Measurements from ENCODE around the gene CEACAM21. TPM values are rescaled to one million over a fixed set of nuclear protein-coding genes. Genes with fewer than 3 reads are reported as not detected.

The CEACAM21 gene
- total RNA-seq, 1 experiment from 2014 or later: 0.25 TPM

DNA sequence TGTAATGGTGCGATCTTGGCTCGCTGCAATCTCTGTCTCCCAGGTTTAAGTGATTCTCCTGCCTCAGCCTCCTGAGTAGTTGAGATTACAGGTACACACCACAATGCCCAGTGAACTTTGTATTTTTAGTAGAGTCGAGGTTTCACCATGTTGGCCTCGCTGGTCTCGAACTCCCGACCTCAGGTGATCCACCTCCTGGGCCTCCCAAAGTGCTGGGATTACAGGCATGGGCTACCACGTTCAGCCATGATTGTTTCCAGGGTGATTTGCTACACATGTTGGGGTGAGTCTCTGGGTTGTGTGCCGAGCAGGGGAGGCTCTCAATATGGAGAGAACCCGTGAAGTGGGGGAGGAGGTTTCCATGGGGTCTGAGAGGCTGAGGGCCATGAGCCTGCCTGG is 24.8 kb upstream of the CEACAM21 start:
- ATAC-seq (no peak), DNase-seq (ENCODE audit: low read depth, low spot score) (no peak)
- Histone ChIP-seq H3K4me1 (ENCODE audit: control insufficient read depth in 1 of 2, insufficient read depth in 2 of 2, low read length in 2 of 2) (no peaks in the 10 kb centered on the region), H3K4me2 (ENCODE audit: low read length) (no peak overlapping the region), H3K9me2 (ENCODE audit: insufficient read depth) (no peaks in the 10 kb centered on the region), H3K79me2 (ENCODE audit: insufficient read depth, low read length) (no peaks in the 10 kb centered on the region), H3K27ac (ENCODE audit: low read depth, low read length) (no peak overlapping the region), H4K20me1 (ENCODE audit: insufficient read depth) (no peaks in the 10 kb centered on the region), H3K36me3 (ENCODE audit: control insufficient read depth in 1 of 2, insufficient read depth in 2 of 2, low read length in 2 of 2) (no peaks in the 10 kb centered on the region), H3K27me3 (ENCODE audit: insufficient read depth, low read length) (peaks cover 55% of the 10 kb centered on the region), H3K4me3 (replicated peaks in 1 of 2; ENCODE audit: low read depth in 1 of 2, low read length in 2 of 2) (no peak overlapping the region), H2AFZ (ENCODE audit: low read depth, low read length, poor library complexity, severe bottlenecking) (no peak overlapping the region), H3K9me3 (ENCODE audit: control insufficient read depth in 1 of 2, insufficient read depth in 1 of 2, low read depth in 1 of 2, low read length in 2 of 2) (no peaks in the 10 kb centered on the region), H3K9ac (ENCODE audit: low read length) (no peak overlapping the region)
- ChIA-PET CTCF (interaction anchor here (0.7 kb wide), 1 partner anchor 102 kb away, joined by 3 read pairs; no protein-coding TSS in a partner anchor), RAD21 (ENCODE audit: low non-redundant PET in 1 of 2, low total read pairs in 2 of 2, uncharacterized antibody in 2 of 2, unreplicated experiment in 2 of 2) (interaction anchor here in 1 of 2 experiments (0.5 kb wide), 1 partner anchor 198 kb away, joined by 9 read pairs; the partner anchor contains the start of gene TGFB1), POLR2A (no interaction called here)
- TF ChIP-seq CEBPB (IDR thresholded peaks at IDR 0.05; ENCODE audit: low read depth) (no peak), EGR1 (IDR thresholded peaks at IDR 0.05; ENCODE audit: low read depth) (no peak), RAD21 (IDR thresholded peaks at IDR 0.05; ENCODE audit: low read depth) (no peak), SIN3A (IDR thresholded peaks at IDR 0.05; ENCODE audit: low read depth) (no peak), CBX3 (IDR thresholded peaks at IDR 0.05; ENCODE audit: low read depth) (no peak), POLR2A (IDR thresholded peaks at IDR 0.05; ENCODE audit: borderline replicate concordance, extremely low read depth, insufficient read depth, insufficient read length) (no peak), SRF (IDR thresholded peaks at IDR 0.05; ENCODE audit: low read depth) (no peak), TCF7L2 (IDR thresholded peaks at IDR 0.05; ENCODE audit: borderline replicate concordance, extremely low read depth, insufficient read depth, insufficient read length) (no peak), EZH2phosphoT487 (IDR thresholded peaks at IDR 0.05; ENCODE audit: borderline replicate concordance) (no peak), EZH2 (IDR thresholded peaks at IDR 0.05) (no peak)
- TF ChIP-seq, protein P1, sequence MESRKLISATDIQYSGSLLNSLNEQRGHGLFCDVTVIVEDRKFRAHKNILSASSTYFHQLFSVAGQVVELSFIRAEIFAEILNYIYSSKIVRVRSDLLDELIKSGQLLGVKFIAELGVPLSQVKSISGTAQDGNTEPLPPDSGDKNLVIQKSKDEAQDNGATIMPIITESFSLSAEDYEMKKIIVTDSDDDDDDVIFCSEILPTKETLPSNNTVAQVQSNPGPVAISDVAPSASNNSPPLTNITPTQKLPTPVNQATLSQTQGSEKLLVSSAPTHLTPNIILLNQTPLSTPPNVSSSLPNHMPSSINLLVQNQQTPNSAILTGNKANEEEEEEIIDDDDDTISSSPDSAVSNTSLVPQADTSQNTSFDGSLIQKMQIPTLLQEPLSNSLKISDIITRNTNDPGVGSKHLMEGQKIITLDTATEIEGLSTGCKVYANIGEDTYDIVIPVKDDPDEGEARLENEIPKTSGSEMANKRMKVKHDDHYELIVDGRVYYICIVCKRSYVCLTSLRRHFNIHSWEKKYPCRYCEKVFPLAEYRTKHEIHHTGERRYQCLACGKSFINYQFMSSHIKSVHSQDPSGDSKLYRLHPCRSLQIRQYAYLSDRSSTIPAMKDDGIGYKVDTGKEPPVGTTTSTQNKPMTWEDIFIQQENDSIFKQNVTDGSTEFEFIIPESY (IDR thresholded peaks at IDR 0.05; ENCODE audit: extremely low read depth, insufficient replicate concordance, low read length): no peak
- BruUV-seq (replicated peaks): no TSS peak
- intact Hi-C loops (cut with micrococcal nuclease): no loop called here
